ENCODE data around the gene SVOPL. TPM values are rescaled to one million over a fixed set of nuclear protein-coding genes. Genes with fewer than 3 reads are reported as not detected.
A peak's percentile ranks its signal among the peaks of the same experiment; 100 is the strongest.

SVOPL gene
- total RNA-seq, 1 experiment from 2014 or later, result 1.1 TPM

- H3K23ac ChIP-seq (ENCODE audit: insufficient read length, low read depth, low read length), result no peak overlapping the region
- no peak overlapping the region for H3K56ac ChIP-seq (ENCODE audit: insufficient read length, low read depth, low read length)
- no peak overlapping the region for H3K18ac ChIP-seq (ENCODE audit: insufficient read length, low read depth, low read length)
- H3K27me3 ChIP-seq (ENCODE audit: insufficient read depth, low read length), result no peaks in the 10 kb centered on the region
- no peaks in the 10 kb centered on the region for H3K23me2 ChIP-seq (ENCODE audit: insufficient read length, low read depth, low read length, poor library complexity, severe bottlenecking)
- no peaks in the 10 kb centered on the region for H3K9me3 Mint-ChIP-seq
- no peaks in the 10 kb centered on the region for H3K79me2 ChIP-seq (ENCODE audit: insufficient read depth, low read length)
- H3T11ph ChIP-seq (ENCODE audit: low read length), result no peak overlapping the region
- no peak overlapping the region for H4K5ac ChIP-seq (ENCODE audit: insufficient read length, low read depth, low read length)
- no peak overlapping the region for H2BK120ac ChIP-seq (ENCODE audit: low read depth, low read length, poor library complexity, severe bottlenecking)
- no CpG with 5 or more reads among the region's 3 CpGs for WGBS (ENCODE audit: extremely low coverage, insufficient read length, low lambda C conversion rate)
- no peak overlapping the region for H2BK5ac ChIP-seq (ENCODE audit: insufficient read length, low read length)
- peaks cover 66 to 94% (median 88%) of the 10 kb centered on the region in 3 experiments for H3K36me3 Mint-ChIP-seq (ENCODE audit: insufficient read depth in 1 of 3, low read depth in 3 of 3)
- no peak overlapping the region for H2BK12ac ChIP-seq (ENCODE audit: insufficient read length, low read depth, low read length)
- H4K8ac ChIP-seq (replicated peaks; ENCODE audit: insufficient read length, low read depth, low read length), result no peak overlapping the region
- no peak overlapping the region for H2AFZ ChIP-seq (ENCODE audit: low read length)
- H3K4me1 ChIP-seq (ENCODE audit: insufficient read depth, low read length), result no peaks in the 10 kb centered on the region
- no peak for TF ChIP-seq CTCF (conservative IDR thresholded peaks at IDR 0.05)
- no peak overlapping the region for H2BK20ac ChIP-seq (ENCODE audit: low read depth, low read length, poor library complexity, severe bottlenecking)
- no peak overlapping the region for H2BK15ac ChIP-seq (ENCODE audit: low read depth, low read length)
- no peaks in the 10 kb centered on the region for H3K4me1 Mint-ChIP-seq
- DNase-seq, result no peak
- no peak overlapping the region for H3K9ac ChIP-seq (ENCODE audit: extremely low read depth, insufficient read length, low read length)
- H3K9me3 ChIP-seq (ENCODE audit: control insufficient read depth, low read depth, low read length), result no peaks in the 10 kb centered on the region
- H3K79me1 ChIP-seq (ENCODE audit: insufficient read depth, low read depth, low read length, poor library complexity, severe bottlenecking), result peaks cover 2% of the 10 kb centered on the region
- no peak overlapping the region for H3K4ac ChIP-seq (ENCODE audit: low read depth, low read length)
- no peak overlapping the region for H3K27ac ChIP-seq (ENCODE audit: insufficient read length, low read depth, low read length)
- no peak overlapping the region for H3K14ac ChIP-seq (ENCODE audit: insufficient read depth, low read length)
- peak overlapping the region in 1 of 3 experiments; percentile 68; a peak in 2 of 7 replicates for H3K27ac Mint-ChIP-seq
- no peaks in the 10 kb centered on the region for H4K20me1 ChIP-seq (ENCODE audit: control insufficient read depth, insufficient read depth, insufficient read length)
- no peak overlapping the region for H2AK5ac ChIP-seq (ENCODE audit: insufficient read length, low read length)
- H4K91ac ChIP-seq (ENCODE audit: insufficient read length, low read depth, low read length), result no peak overlapping the region
- H3K27me3 Mint-ChIP-seq (ENCODE audit: low read depth), result no peaks in the 10 kb centered on the region
- no peak overlapping the region for H3K4me3 Mint-ChIP-seq
- no peak overlapping the region for H3K4me2 ChIP-seq (ENCODE audit: insufficient read depth, insufficient read length, low read length)
These were observed 121.5 kb downstream of the SVOPL start for GRCh38 chr7:138579671-138580070.
